GM19455 (cell line): Measurements from ENCODE around the gene ZFYVE9.

Experiments used
- ATAC-seq: cut with Tn5 transposase; IDR thresholded peaks from one replicate; pipeline ENCODE4 v1.9.1; 2021; ENCODE audit not compliant: unreplicated experiment

ZFYVE9 gene

GRCh38 chr1:52243221-52243987 is 101.5 kb downstream of the ZFYVE9 start:
- no peak for ATAC-seq

DNA sequence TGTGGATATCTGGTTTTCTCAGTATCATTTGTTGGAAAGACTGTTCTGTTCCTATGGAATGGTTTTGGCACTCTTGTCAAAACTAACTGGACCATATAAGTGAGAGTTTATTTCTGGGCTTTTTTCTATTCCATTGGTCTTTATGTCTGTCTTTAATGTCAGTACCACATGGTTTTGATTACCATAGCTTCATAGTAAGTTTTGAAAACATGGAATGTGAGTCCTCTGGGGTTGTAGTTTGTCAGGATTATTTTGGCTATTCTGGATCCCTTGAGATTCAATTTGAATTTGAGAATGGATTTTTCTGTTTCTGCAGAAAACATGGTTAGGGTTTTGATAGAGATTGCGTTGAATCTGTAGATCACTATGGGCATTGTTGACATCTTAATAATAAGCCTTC is 107.9 kb downstream of the ZFYVE9 start:
- no peak for ATAC-seq

DNA sequence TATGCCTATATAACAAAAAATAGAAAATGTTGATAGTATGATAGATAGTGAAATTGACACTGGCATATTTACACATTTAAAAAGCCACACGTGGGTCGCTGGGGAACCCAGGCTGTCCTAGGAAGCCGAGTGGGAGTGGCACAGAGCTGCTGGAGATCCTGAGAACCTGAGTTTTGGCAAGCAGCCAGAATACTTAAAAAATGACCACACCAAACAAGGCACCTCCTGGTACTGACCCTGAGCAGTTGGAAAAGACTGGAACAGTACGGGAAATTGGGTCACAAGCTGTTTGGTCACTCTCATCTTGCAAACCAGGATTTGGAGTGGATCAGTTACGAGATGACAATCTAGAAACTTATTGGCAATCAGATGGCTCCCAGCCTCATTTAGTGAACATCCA is 111.5 kb downstream of the ZFYVE9 start:
- no peak for ATAC-seq

DNA sequence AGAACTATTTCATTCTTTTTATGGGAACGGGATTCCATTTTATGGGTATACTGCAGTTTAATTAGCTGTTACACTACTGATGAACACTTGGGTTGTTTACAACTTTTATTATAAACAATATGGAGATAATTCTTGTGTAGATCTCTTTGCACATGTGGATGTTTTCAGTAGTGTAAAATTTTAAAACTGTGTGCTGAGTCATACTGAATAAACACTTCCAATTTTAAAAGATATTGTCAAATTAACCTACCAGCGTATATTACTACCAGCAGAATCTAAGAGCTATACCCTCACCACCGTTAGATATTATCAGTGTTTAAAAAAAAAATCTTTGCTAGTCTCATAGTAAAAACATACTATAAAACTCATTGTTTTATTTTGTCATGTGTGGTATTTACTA is 118.0 kb downstream of the ZFYVE9 start:
- ATAC-seq, result no peak

DNA sequence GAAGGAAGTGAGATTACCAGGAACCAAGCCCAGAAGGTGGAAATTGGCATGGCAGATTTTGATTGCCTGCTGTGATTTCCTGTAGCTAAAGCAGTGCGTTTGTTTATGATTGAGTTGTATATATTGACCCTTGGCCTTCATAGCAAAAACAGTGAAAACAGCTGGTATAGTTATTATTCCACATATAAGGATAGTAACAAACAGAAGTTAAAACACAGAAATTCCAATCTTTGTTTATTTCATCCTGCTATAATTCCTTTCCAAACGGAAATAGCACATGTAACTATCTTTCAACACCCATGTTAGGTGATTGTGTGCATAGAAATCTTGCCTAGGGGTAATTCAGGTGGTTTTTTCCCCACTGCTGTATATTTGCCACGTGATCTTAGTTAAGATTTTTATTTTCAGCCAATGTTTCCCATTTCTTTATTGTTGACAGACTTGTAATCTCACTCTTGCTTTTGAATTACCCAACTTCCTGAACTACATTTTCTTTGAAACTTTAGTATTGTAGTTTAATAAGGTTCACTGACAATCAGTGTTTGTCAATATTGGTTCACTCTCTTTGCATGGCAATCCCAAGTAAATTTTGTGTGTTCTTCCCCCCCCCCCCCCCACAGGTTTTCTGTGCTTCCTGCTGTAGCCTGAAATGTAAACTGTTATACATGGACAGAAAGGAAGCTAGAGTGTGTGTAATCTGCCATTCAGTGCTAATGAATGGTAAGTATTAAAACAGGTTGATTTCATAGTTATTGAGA is 121.4 kb downstream of the ZFYVE9 start:
- no peak for ATAC-seq

DNA sequence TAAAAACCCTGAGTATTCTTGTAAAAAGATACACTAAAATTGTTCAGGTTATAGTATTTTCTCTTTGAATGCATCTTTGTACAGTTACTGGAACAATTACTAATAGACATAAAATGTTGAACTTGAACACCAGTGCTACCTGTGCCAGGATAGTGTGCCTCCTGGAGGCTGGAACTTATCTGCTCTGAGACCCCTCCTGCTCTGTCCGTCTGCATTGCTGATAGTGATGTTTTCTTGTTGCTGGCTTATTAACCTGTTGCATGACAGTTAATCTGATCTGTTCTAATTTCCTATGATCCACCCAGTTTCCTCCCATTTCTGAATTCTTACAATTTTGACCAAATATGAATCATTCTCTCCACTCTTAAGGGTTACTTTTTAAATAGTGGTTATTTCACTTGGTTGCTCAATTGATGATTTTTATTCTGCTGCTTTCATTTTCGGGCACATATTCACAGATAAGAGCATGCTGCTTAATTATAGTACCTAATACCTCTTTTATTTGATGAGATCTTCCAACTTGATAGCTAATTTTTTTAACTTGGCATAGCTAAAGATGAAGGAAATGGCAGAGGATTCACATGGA is 122.7 kb downstream of the ZFYVE9 start:
- no peak for ATAC-seq

DNA sequence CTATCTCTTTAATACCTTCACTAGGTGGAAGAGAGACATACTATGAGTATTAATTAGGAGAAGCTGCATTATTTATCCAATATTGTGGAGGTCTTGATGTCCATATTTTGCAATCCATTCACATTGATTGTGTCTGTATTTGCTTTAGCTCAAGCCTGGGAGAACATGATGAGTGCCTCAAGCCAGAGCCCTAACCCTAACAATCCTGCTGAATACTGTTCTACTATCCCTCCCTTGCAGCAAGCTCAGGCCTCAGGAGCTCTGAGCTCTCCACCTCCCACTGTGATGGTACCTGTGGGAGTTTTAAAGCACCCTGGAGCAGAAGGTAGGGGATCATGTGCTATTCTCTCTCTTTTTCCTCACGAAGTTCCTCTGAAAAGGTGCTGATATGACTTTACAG is 124.6 kb downstream of the ZFYVE9 start:
- ATAC-seq, result no peak

- ATAC-seq, result no peak
Measured at GRCh38 chr1:52268372-52268771, 126.5 kb downstream of the ZFYVE9 start.

DNA sequence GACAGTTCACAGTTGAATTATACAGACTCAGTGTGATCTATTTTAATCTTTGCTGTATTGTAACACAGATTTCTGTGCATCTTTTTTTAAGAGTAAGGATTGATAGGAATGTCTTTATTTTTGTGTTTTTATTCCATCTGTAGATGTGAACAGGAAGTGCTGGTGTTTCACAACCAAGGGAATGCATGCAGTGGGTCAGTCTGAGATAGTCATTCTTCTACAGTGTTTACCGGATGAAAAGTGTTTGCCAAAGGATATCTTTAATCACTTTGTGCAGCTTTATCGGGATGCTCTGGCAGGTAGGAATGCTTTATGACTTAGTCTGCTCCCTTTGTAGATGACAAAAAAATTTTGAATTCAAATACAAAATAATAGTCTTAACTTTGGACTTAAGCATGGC is 139.6 kb downstream of the ZFYVE9 start:
- ATAC-seq, result no peak

- no peak for ATAC-seq
Measured at GRCh38 chr1:52288286-52288685, 146.4 kb downstream of the ZFYVE9 start.

GRCh38 chr1:52294580-52294979 is 152.7 kb downstream of the ZFYVE9 start:
- no peak for ATAC-seq

DNA sequence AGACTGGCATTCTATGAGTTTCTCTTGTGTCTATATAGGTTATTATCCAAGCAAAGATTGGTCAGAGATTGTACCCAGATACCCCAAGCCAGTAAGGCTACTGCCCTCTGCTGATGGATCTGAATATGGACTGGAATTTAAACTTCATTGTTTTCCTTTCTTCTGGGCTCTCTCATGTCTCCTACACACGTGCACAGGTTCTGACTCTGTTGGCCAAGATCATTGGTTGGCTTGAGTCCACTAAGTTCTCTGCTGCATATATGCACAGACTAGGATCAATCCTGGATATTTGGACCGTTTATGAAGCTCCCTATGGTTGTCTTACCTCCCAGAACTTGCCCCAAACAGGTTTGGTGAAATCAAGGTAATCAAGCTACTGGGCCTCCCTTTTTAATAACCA is 154.5 kb downstream of the ZFYVE9 start:
- no peak for ATAC-seq

GRCh38 chr1:52305417-52306226 is 163.7 kb downstream of the ZFYVE9 start:
- no peak for ATAC-seq

DNA sequence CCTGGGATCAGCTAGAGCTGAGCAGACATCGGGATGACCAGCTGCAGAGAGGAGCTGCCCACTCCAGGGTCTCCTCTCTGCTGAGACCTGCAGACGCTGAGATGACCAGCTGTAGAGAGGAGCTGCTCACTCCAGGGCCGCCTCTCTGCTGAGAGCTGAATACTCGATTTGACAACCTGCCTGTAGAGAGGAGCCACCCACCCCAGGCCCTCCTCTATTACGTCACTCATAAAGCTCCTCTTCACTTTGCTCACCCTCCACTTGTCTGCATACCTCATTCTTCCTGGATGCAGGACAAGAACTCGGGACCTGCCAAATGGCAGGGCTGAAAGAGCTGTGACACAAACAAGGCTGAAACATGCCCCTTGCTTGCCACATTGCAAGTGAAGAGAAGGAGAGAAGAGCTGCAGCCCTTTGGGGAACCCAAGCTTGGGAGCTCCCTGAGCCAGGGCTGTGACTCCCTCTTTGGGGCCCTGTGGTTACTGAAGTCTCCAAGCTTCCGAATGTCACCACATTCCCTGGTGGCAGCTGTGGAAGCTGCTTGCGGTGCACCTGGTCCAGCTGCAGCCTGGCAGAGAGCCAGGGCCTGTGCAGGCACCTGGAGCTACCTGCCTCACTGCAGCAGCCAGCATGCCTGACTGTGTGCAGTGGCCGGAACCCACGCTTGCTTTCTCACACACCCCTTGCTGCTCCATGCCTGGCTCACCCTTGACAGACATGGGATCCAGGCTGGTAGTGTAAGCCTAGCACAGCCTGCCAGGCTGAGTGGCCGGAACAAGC is 164.5 kb downstream of the ZFYVE9 start:
- ATAC-seq, result no peak

DNA sequence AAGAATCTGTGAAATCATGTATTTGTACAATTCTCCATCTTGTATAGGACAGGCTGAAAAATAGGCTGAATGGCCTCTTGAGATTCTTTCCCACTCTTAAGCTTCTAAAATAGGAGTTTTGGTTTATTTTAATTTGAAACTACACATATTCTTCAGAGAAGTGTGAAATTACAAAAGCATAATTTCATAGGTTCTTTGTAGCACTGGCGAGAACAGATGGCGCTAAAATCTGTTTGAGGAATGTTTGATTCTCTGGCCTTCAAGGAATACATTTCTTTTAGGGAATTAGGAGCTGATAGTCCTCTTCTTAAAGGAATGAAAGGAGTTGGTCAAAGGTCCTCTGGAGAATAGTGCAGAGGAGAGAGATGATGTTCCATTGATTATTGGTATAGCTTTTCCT is 179.2 kb downstream of the ZFYVE9 start:
- ATAC-seq, result no peak

GRCh38 chr1:52323731-52324130 is 181.8 kb downstream of the ZFYVE9 start:
- ATAC-seq, result no peak

DNA sequence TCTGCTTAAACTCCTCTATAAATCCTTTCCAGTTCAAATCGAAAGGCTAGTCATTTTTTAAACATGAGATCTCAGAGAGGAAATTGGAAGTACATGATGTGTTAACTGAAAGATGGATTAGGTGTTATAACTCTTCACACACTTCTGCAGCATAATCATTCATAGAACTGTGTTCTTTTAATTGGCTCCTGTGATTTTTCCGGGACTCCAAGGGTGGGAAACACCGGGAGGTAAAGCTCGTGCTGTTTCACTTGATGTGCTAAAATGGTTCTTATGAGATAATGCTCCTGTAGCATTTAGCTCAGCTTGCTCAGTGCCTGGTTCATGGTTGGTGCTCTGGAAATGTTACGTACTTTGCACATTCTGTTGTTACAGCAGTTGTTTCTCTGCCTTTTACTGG is 183.9 kb downstream of the ZFYVE9 start:
- no peak for ATAC-seq

GRCh38 chr1:52328615-52329014 is 186.7 kb downstream of the ZFYVE9 start:
- ATAC-seq, result no peak

- no peak for ATAC-seq
Measured at GRCh38 chr1:52332411-52332810, 190.5 kb downstream of the ZFYVE9 start.

DNA sequence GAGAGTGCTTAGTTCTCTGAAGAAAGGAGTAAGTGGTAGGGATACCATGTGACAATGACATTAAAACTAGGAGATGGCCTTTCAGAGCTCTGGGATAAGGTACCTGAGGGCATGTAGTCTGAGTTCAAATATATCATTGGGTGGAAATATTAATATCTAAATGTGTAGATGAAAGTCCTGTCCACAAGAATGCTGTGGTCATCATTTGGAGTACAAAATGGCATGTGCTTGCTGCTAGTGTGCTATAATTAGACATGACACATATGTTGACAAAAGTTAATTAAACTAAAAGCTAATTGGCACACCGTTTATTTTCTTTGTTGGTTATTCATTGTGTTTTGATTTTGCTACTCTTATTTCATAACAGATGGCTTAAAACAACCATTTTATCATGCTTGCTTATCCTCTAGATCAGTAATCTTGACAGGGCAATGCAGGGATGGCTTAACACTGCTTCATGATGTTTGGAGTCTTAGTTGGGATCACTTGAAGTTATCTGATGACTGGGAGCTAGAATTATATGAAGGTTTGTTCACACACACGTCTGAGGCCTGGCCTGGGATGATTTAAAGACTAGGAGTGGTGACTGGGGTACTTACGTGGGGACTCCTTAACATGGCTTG is 193.1 kb downstream of the ZFYVE9 start:
- ATAC-seq, result no peak
